OCI-LY3 (cell line): ENCODE measurements around the gene FOLR1.
A peak's percentile ranks its signal among the peaks of the same experiment; 100 is the strongest.

Experiments used
- H2AFZ ChIP-seq: fragments of 200-600, 300-600 bp; shearing (Covaris generic); 2 replicates; pipeline ENCODE4 v1.6.0; 2014; ENCODE audit warnings: antibody characterized with exemption, low read depth, low read length
- H3K27ac ChIP-seq: fragments of 200-600, 300-600 bp; sonication (generic); 2 replicates; pipeline ENCODE4 v1.5.1; 2014; ENCODE audit warnings: mild to moderate bottlenecking, low read length, moderate library complexity, mixed read lengths
- H3K27me3 ChIP-seq: fragments of 200-600, 300-600 bp; sonication (generic); 2 replicates; pipeline ENCODE4 v1.6.1; 2014; ENCODE audit warnings: low read depth, low read length, mixed read lengths
- H3K36me3 ChIP-seq: fragments of 200-600, 300-600 bp; sonication (generic); replicated peaks from 2 replicates; pipeline ENCODE3; 2014; ENCODE audit warnings: low read depth, low read length, mixed read lengths
- H3K4me1 ChIP-seq: fragments of 300-600, 200-600 bp; sonication (generic); 2 replicates; pipeline ENCODE4 v1.6.1; 2014; ENCODE audit warnings: low read length, mixed read lengths
- H3K4me2 ChIP-seq: fragments of 200-600, 300-600 bp; sonication (generic); 2 replicates; pipeline ENCODE4 v1.6.1; 2014; ENCODE audit warnings: low read length, mixed read lengths
- H3K4me3 ChIP-seq: fragments of 300-600, 200-600 bp; sonication (generic); 2 replicates; pipeline ENCODE4 v1.5.1; 2014; ENCODE audit warnings: antibody characterized with exemption, mild to moderate bottlenecking, low read length, moderate library complexity
- H3K79me2 ChIP-seq: fragments of 300-600, 200-600 bp; shearing (Covaris generic); 2 replicates; pipeline ENCODE4 v1.6.1; 2014; ENCODE audit warnings: mild to moderate bottlenecking, low read length, mixed read lengths
- H3K9ac ChIP-seq: fragments of 300-600, 200-600 bp; shearing (Covaris generic); 2 replicates; pipeline ENCODE4 v1.6.0; 2014; ENCODE audit warnings: mild to moderate bottlenecking, low read length, moderate library complexity
- H3K9me3 ChIP-seq: fragments of 200-600, 300-600 bp; shearing (Covaris generic); 2 replicates; pipeline ENCODE4 v1.6.1; 2014; ENCODE audit warnings: low read length, mixed read lengths; ENCODE audit not compliant: insufficient read depth
- H4K20me1 ChIP-seq: fragments of 200-600, 300-600 bp; sonication (generic); 2 replicates; pipeline ENCODE4 v1.6.1; 2016; ENCODE audit warnings: low read length, mixed read lengths; ENCODE audit not compliant: insufficient read depth
- EZH2phosphoT487 ChIP-seq: fragments of 200-600 bp; shearing (Covaris generic); IDR thresholded peaks from 2 replicates; pipeline ENCODE4 v1.6.1; 2018; ENCODE audit warnings: antibody characterized with exemption, mixed run types, low read depth
- TF ChIP-seq, protein P1 (sequence below): fragments of 200-600, 300-600 bp; sonication (generic); IDR thresholded peaks from 2 replicates; pipeline ENCODE4 v1.5.1; 2014; ENCODE audit warnings: antibody characterized with exemption, low read length, low read depth

FOLR1 gene

GRCh38 chr11:72238492-72239312 is 46.8 kb downstream of the FOLR1 start:
- Histone ChIP-seq H3K4me3 (no peak overlapping the region), H3K27me3 (no peaks in the 10 kb centered on the region), H3K4me2 (no peak overlapping the region), H3K79me2 (no peaks in the 10 kb centered on the region), H4K20me1 (peaks cover 23% of the 10 kb centered on the region; the same call in 1 of the 2 replicates), H3K9me3 (no peaks in the 10 kb centered on the region), H3K9ac (no peak overlapping the region), H3K36me3 (peaks cover 42% of the 10 kb centered on the region), H2AFZ (no peak overlapping the region), H3K27ac (no peak overlapping the region), H3K4me1 (no peaks in the 10 kb centered on the region)
- TF ChIP-seq, protein P1, sequence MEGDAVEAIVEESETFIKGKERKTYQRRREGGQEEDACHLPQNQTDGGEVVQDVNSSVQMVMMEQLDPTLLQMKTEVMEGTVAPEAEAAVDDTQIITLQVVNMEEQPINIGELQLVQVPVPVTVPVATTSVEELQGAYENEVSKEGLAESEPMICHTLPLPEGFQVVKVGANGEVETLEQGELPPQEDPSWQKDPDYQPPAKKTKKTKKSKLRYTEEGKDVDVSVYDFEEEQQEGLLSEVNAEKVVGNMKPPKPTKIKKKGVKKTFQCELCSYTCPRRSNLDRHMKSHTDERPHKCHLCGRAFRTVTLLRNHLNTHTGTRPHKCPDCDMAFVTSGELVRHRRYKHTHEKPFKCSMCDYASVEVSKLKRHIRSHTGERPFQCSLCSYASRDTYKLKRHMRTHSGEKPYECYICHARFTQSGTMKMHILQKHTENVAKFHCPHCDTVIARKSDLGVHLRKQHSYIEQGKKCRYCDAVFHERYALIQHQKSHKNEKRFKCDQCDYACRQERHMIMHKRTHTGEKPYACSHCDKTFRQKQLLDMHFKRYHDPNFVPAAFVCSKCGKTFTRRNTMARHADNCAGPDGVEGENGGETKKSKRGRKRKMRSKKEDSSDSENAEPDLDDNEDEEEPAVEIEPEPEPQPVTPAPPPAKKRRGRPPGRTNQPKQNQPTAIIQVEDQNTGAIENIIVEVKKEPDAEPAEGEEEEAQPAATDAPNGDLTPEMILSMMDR, result 0 out of 2 replicates have a peak, but pooled peaks have one; percentile 0
- no peak for TF ChIP-seq EZH2phosphoT487

GRCh38 chr11:72239313-72239848 is 47.4 kb downstream of the FOLR1 start:
- H3K36me3 ChIP-seq, result peaks cover 35% of the 10 kb centered on the region
- H3K4me1 ChIP-seq, result no peaks in the 10 kb centered on the region
- H3K4me2 ChIP-seq, result no peak overlapping the region
- H3K27me3 ChIP-seq, result no peaks in the 10 kb centered on the region
- peaks cover 16% of the 10 kb centered on the region; the same call in 1 of the 2 replicates for H4K20me1 ChIP-seq
- no peak overlapping the region for H3K27ac ChIP-seq
- H3K4me3 ChIP-seq, result no peak overlapping the region
- no peak overlapping the region for H2AFZ ChIP-seq
- H3K9ac ChIP-seq, result no peak overlapping the region
- no peaks in the 10 kb centered on the region for H3K9me3 ChIP-seq
- no peaks in the 10 kb centered on the region for H3K79me2 ChIP-seq
- TF ChIP-seq, protein P1, result no peak
- no peak for TF ChIP-seq EZH2phosphoT487

DNA sequence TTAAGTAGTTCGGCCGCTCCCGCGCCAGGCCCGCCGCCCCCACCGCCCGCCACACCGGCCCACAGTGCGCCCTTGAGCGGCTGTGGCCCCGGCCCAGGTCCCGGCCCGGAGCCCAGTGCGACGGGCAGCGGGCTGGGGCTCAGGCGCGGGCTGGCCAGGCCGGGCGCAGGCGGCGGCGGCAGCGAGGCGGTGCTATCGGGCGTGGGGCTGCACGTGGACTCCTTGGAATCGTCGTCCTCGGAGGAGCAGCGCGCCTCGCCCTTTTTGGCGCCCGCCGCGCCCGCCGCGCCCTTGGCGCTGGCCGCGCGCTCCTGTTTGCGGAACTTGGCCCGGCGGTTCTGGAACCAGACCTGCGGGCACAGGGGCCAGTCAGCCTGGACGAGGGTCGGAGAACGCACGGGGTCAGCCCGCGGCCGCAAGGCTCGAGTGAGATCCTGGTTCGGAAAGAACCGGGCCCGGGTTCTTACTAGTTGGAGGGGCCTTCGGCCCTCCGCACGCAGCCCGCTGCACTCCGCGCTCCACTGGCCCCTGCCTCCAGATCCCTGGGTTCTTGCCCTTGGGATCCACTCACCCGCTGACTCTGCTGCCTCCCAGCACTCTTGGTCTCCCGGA is 48.0 kb downstream of the FOLR1 start:
- no peak overlapping the region for H3K4me3 ChIP-seq
- H2AFZ ChIP-seq, result no peak overlapping the region
- no peaks in the 10 kb centered on the region for H3K4me1 ChIP-seq
- no peak overlapping the region for H3K27ac ChIP-seq
- no peaks in the 10 kb centered on the region for H3K79me2 ChIP-seq
- no peaks in the 10 kb centered on the region for H3K9me3 ChIP-seq
- 0 out of 2 replicates have a peak, but pooled peaks cover under 1% of the 10 kb centered on the region for H3K27me3 ChIP-seq
- peaks cover 33% of the 10 kb centered on the region for H3K36me3 ChIP-seq
- TF ChIP-seq EZH2phosphoT487, result no peak
- TF ChIP-seq, protein P1, result no peak
- H3K4me2 ChIP-seq, result no peak overlapping the region
- H3K9ac ChIP-seq, result no peak overlapping the region
- peaks cover 15% of the 10 kb centered on the region; the same call in 1 of the 2 replicates for H4K20me1 ChIP-seq
